Tibial nerve (tissue), 4 donors: ENCODE measurements around the gene SCN8A.

Experiments
- CTCF ChIP-seq, 5 experiments: fragments of 200-600 bp in 3 of 5; fragments of 450-650 bp in 2 of 5; sonication (generic) in 3 of 5; IDR thresholded peaks; one replicate each; pipeline ENCODE4 v1.5.1; 2016 to 2019; ENCODE audit warnings: antibody characterized with exemption in 5 of 5, mild to moderate bottlenecking in 3 of 5, moderate library complexity in 2 of 5
- EP300 ChIP-seq, 2 donors: sonication (generic); formaldehyde crosslinking; IDR thresholded peaks; one replicate each; pipeline ENCODE4 v1.6.1; 2017; ENCODE audit warnings: antibody characterized with exemption in 2 of 2, mild to moderate bottlenecking in 1 of 2
- POLR2A ChIP-seq, 2 donors: fragments of 450-650 bp; IDR thresholded peaks; one replicate each; pipeline ENCODE4 v1.6.1; 2017; ENCODE audit warnings: antibody characterized with exemption in 2 of 2, mild to moderate bottlenecking in 2 of 2, moderate library complexity in 2 of 2

GRCh38 chr12:51682981-51683380 lies 91.9 kb downstream of the SCN8A start:
- TF ChIP-seq POLR2A (IDR thresholded peaks at IDR 0.05), result no peak
- no peak for TF ChIP-seq EP300 (IDR thresholded peaks at IDR 0.05)
- TF ChIP-seq CTCF (IDR thresholded peaks at IDR 0.05), result no peak
